Keratinocyte (primary cell): ENCODE results near the gene CDK14. TPM values are rescaled to one million over a fixed set of nuclear protein-coding genes. Genes with fewer than 3 reads are reported as not detected.

Experiments
- DNase-seq: peaks from one replicate; pipeline ENCODE4 v3.0.0-alpha.2; 2011; ENCODE audit warnings: low read depth, missing footprints, low spot score
- FAIRE-seq: peaks from 2 replicates; lab custom pipeline; 2011; peaks lifted over from hg19 to GRCh38; lab: Jason Lieb, UNC
- H2AFZ ChIP-seq: 2 replicates; pipeline ENCODE4 v1.6.0; 2012; ENCODE audit warnings: low read length, control low read depth, inconsistent platforms; ENCODE audit not compliant: control insufficient read depth
- H3K27ac ChIP-seq: 2 replicates; pipeline ENCODE4 v1.5.1; 2011; ENCODE audit warnings: low read length; ENCODE audit not compliant: control insufficient read depth, insufficient read depth
- H3K27me3 ChIP-seq: 3 replicates; pipeline ENCODE4 v1.6.0; 2011; ENCODE audit warnings: low read length; ENCODE audit not compliant: control insufficient read depth, insufficient read depth; ENCODE audit errors: extremely low read depth
- H3K36me3 ChIP-seq, 2 experiments: 2 replicates in 1 of 2; 3 replicates in 1 of 2; pipeline ENCODE4 v1.5.1; 2011; ENCODE audit warnings: low read length in 2 of 2, mild to moderate bottlenecking in 1 of 2; ENCODE audit not compliant: control insufficient read depth in 2 of 2, insufficient read depth in 2 of 2; ENCODE audit errors: extremely low read depth in 1 of 2
- H3K4me1 ChIP-seq: 3 replicates; pipeline ENCODE4 v1.5.1; 2011; ENCODE audit warnings: low read length; ENCODE audit not compliant: control insufficient read depth, insufficient read depth; ENCODE audit errors: extremely low read depth
- H3K4me2 ChIP-seq: 3 replicates; pipeline ENCODE4 v1.6.0; 2011; ENCODE audit warnings: low read depth, low read length; ENCODE audit not compliant: control insufficient read depth, insufficient read depth; ENCODE audit errors: extremely low read depth
- H3K4me3 ChIP-seq, 3 experiments: fragments of 200-600 bp in 1 of 3; sonication (generic) in 1 of 3; 2 replicates in 2 of 3; 3 replicates in 1 of 3; pipeline ENCODE4 v1.5.1; 2011 to 2016; ENCODE audit warnings: low read length in 3 of 3, mild to moderate bottlenecking in 3 of 3, control low read depth in 2 of 3, inconsistent platforms in 1 of 3, low read depth in 1 of 3, mixed read lengths in 1 of 3, mixed run types in 1 of 3, moderate library complexity in 1 of 3; ENCODE audit not compliant: control insufficient read depth in 2 of 3, insufficient read depth in 2 of 3; ENCODE audit errors: extremely low read depth in 1 of 3
- H3K79me2 ChIP-seq: 2 replicates; pipeline ENCODE4 v1.6.0; 2012; ENCODE audit warnings: low read length; ENCODE audit not compliant: control insufficient read depth, insufficient read depth
- H3K9ac ChIP-seq: 3 replicates; pipeline ENCODE4 v1.6.0; 2011; ENCODE audit warnings: low read length; ENCODE audit not compliant: control insufficient read depth, insufficient read depth; ENCODE audit errors: extremely low read depth
- H3K9me1 ChIP-seq: 3 replicates; pipeline ENCODE4 v1.6.0; 2011; ENCODE audit warnings: low read length; ENCODE audit not compliant: control insufficient read depth, insufficient read depth; ENCODE audit errors: extremely low read depth
- H3K9me3 ChIP-seq: 2 replicates; pipeline ENCODE4 v1.5.1; 2012; ENCODE audit warnings: low read depth, low read length; ENCODE audit not compliant: control insufficient read depth
- H4K20me1 ChIP-seq: 3 replicates; pipeline ENCODE4 v1.6.0; 2011; ENCODE audit warnings: low read length; ENCODE audit not compliant: control insufficient read depth, insufficient read depth; ENCODE audit errors: extremely low read depth
- EZH2 ChIP-seq: IDR thresholded peaks from one replicate; pipeline ENCODE4 v1.6.1; 2012; ENCODE audit warnings: inconsistent platforms, mild to moderate bottlenecking, low read length, moderate library complexity
- dilution Hi-C: fragments of 300-500 bp; cut with MboI; formaldehyde crosslinking; loops from one replicate; pipeline ENCODE4 v1.7.0; 2020; ENCODE audit warnings: low sequenced_read_pairs; ENCODE audit not compliant: extremely low pct_ligation_motif_present
- polyA plus RNA-seq, 5 experiments: library from polyadenylated mRNA; depleted of rRNA in 3 of 5; stranded (reverse) in 3 of 5; stranded (forward) in 1 of 5; unstranded in 1 of 5; fragments of >200 nt; gene quantifications; 1 replicate in 1 of 5; 2 replicates in 3 of 5; 3 replicates in 1 of 5; pipeline versions ENCODE4 v1.2.1 to v1.2.3, GENCODE V29; 2011 to 2012; ENCODE audit warnings: missing spikeins in 2 of 5, low read depth in 1 of 5, low replicate concordance in 1 of 5
- TF ChIP-seq, protein P1 (sequence below), 3 experiments: IDR thresholded peaks in 1 of 3; conservative IDR thresholded peaks in 1 of 3; optimal IDR thresholded peaks in 1 of 3; 2 replicates in 2 of 3; 3 replicates in 1 of 3; pipeline versions ENCODE3 to v1.5.1; 2011; ENCODE audit warnings: low read length in 3 of 3, mild to moderate bottlenecking in 3 of 3, moderate library complexity in 2 of 3, control low read depth in 1 of 3, inconsistent platforms in 1 of 3; ENCODE audit not compliant: insufficient read depth in 2 of 3; ENCODE audit errors: extremely low read depth in 1 of 3

CDK14 gene
- polyA plus RNA-seq, 1 donor (not counting 4 experiments of a cell fraction or from before 2014, with no cell fraction given): 4.0 TPM

DNA sequence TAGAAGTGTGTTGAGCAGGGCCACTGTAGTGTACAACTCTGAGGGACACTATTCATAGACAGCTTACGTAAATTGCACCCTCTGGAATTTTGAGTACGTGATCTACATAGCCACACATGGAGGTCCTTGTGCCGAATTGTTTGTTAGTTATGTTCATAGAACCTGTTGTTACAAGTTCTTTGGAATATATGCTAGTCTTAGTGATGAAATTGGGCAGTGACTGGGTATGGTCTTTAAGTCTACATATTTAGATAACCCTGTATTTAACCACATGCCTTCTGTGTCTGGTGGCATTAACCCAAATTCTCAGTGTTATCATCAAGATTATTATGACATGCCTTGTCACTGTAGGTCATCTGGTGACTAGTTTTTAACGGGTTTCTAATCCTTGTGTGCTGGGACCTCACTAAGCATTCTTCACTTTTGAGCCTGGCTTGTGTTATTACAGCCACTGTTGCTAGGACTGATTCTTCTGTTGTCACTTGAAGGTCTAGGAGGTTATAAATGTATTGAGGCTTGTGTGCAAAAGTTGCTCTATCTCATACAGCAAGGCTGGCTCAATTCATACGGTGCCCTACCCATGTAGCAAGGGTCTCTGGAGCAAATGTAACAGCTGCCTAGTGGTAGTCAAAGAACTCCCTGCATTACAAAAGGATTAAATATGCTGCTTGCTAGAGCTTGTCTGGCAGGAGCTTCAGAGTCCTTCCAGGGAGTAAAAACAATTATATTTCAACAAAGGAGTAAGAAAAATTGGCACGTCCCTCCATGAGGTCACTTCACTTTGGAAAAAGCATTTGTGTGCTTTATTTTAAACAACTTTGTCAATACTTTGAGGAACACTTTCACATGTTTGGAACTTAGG, 65.4 kb downstream of the CDK14 start:
- H3K4me1 ChIP-seq: no peaks in the 10 kb centered on the region
- H3K36me3 ChIP-seq: no peaks in the 10 kb centered on the region
- no peak for DNase-seq
- TF ChIP-seq EZH2: no peak
- TF ChIP-seq, protein P1, sequence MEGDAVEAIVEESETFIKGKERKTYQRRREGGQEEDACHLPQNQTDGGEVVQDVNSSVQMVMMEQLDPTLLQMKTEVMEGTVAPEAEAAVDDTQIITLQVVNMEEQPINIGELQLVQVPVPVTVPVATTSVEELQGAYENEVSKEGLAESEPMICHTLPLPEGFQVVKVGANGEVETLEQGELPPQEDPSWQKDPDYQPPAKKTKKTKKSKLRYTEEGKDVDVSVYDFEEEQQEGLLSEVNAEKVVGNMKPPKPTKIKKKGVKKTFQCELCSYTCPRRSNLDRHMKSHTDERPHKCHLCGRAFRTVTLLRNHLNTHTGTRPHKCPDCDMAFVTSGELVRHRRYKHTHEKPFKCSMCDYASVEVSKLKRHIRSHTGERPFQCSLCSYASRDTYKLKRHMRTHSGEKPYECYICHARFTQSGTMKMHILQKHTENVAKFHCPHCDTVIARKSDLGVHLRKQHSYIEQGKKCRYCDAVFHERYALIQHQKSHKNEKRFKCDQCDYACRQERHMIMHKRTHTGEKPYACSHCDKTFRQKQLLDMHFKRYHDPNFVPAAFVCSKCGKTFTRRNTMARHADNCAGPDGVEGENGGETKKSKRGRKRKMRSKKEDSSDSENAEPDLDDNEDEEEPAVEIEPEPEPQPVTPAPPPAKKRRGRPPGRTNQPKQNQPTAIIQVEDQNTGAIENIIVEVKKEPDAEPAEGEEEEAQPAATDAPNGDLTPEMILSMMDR (optimal IDR thresholded peaks at IDR 0.05 in 1 of 3, IDR thresholded peaks at IDR 0.05 in 1 of 3, conservative IDR thresholded peaks at IDR 0.05 in 1 of 3; ENCODE audit: extremely low read depth in 1 of 3, insufficient read depth in 2 of 3, low read length in 3 of 3): no peak
- no peaks in the 10 kb centered on the region for H3K9me1 ChIP-seq
- no peak overlapping the region for H2AFZ ChIP-seq
- no peaks in the 10 kb centered on the region for H3K27me3 ChIP-seq
- H3K27ac ChIP-seq: no peak overlapping the region
- H3K9me3 ChIP-seq: no peaks in the 10 kb centered on the region
- FAIRE-seq: no peak
- no peak overlapping the region for H3K9ac ChIP-seq
- dilution Hi-C loops: no loop called here
- H3K4me3 ChIP-seq: no peak overlapping the region
- H3K4me2 ChIP-seq: no peak overlapping the region
- no peaks in the 10 kb centered on the region for H3K79me2 ChIP-seq
- no peaks in the 10 kb centered on the region for H4K20me1 ChIP-seq

DNA sequence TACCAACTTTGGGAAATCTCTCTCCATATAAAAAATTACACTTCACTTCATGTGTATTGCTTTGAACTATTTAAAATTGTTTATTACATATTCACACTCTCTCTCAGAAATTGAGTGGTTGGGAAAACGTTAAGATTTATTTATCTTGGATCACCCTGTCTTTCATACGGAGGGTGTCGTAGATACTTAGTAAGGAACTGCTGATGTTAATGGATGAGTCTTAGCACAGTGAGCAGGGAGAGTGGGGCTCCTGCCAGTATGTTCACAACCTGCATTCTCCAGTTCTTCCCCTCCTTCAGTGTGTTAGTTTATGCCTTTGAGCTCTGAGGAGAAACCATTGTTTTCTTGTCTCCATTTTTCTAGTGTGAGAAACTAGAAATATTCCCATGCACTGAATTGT, 67.1 kb downstream of the CDK14 start:
- no peaks in the 10 kb centered on the region for H3K9me1 ChIP-seq
- FAIRE-seq: no peak
- DNase-seq: no peak
- H3K27me3 ChIP-seq: no peaks in the 10 kb centered on the region
- no peak overlapping the region for H2AFZ ChIP-seq
- dilution Hi-C loops: no loop called here
- H3K9ac ChIP-seq: no peak overlapping the region
- H3K27ac ChIP-seq: no peak overlapping the region
- H3K9me3 ChIP-seq: no peaks in the 10 kb centered on the region
- H3K4me3 ChIP-seq: no peak overlapping the region
- TF ChIP-seq EZH2: no peak
- TF ChIP-seq, protein P1 (optimal IDR thresholded peaks at IDR 0.05 in 1 of 3, IDR thresholded peaks at IDR 0.05 in 1 of 3, conservative IDR thresholded peaks at IDR 0.05 in 1 of 3; ENCODE audit: extremely low read depth in 1 of 3, insufficient read depth in 2 of 3, low read length in 3 of 3): no peak
- no peaks in the 10 kb centered on the region for H3K36me3 ChIP-seq
- no peaks in the 10 kb centered on the region for H4K20me1 ChIP-seq
- H3K4me2 ChIP-seq: no peak overlapping the region
- no peaks in the 10 kb centered on the region for H3K79me2 ChIP-seq
- no peaks in the 10 kb centered on the region for H3K4me1 ChIP-seq
